ENCODE measurements around the gene KHDRBS1. TPM values are rescaled to one million over a fixed set of nuclear protein-coding genes. Genes with fewer than 3 reads are reported as not detected.
"Not testable (repeated sequence)": the region's sequence is repeated elsewhere in the genome, so short reads cannot be mapped to it uniquely, and the experiment has no call there.

KHDRBS1 gene
- total and polyA plus RNA-seq, 3 donors from 2014 or later, result 90.4 to 133 (median 95.0) TPM

GRCh38 chr1:32065613-32066488, 52.2 kb downstream of the KHDRBS1 start:
- intact Hi-C loops (cut with DNase I; ENCODE audit: low total_unique reads); DNase-seq; H3K4me1 ChIP-seq; H3K36me3 ChIP-seq (ENCODE audit: low read depth, missing control alignments); H3K27ac ChIP-seq; H3K9me3 ChIP-seq; H3K27me3 ChIP-seq; H3K4me3 ChIP-seq: not testable (repeated sequence)
- peak in 1 of 3 experiments; percentile 7 for TF ChIP-seq CTCF (IDR thresholded peaks at IDR 0.05)
- 73 to 74% methylated on average over 21 of the region's 21 CpGs for WGBS, 2 donors

GRCh38 chr1:32066489-32066873, 52.8 kb downstream of the KHDRBS1 start:
- DNase-seq, result peak; percentile 67
- 19 to 21% methylated on average over 4 of the region's 4 CpGs for WGBS, 2 donors
- H3K4me3 ChIP-seq, result no peak overlapping the region
- H3K27ac ChIP-seq, result no peak overlapping the region
- intact Hi-C loops (cut with DNase I; ENCODE audit: low total_unique reads), result no loop called here
- H3K4me1 ChIP-seq, result peaks cover 8% of the 10 kb centered on the region
- no peaks in the 10 kb centered on the region for H3K27me3 ChIP-seq
- no peaks in the 10 kb centered on the region for H3K36me3 ChIP-seq (ENCODE audit: low read depth, missing control alignments)
- TF ChIP-seq POLR2A (IDR thresholded peaks at IDR 0.05) (no peak), CTCF (IDR thresholded peaks at IDR 0.05) (no peak)
- no peaks in the 10 kb centered on the region for H3K9me3 ChIP-seq

DNA sequence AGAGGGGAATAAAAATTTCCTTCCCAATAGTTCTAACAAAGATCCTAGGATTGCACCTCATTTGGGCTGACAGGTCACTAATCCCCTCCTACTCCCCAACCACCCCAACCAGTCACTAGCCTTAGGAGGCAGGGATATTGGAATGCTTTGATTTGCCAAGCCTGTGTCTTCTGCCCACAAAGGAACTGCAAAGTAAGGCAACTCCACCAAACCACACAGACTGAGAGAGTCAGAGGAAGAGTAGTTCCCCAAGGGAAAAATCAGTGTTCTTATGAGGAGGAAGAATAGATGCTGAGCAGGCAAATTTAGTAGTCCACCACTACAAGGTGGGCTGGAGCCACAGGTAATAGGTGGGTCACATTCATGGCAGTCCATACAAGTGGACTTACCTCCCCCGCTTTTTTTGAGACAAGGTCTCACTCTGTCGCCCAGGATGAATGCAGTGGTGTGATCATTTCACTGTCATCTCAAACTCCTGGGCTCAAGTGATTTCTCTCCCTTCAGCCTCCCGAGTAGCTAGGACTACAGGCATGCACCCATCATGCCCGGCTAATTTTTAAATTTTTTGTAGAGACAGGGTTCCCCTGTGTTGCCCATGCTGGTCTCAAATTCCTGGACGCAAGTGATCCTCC, 55.4 kb downstream of the KHDRBS1 start:
- TF ChIP-seq CTCF (IDR thresholded peaks at IDR 0.05), result no peak
- TF ChIP-seq POLR2A (IDR thresholded peaks at IDR 0.05), result no peak
- Histone ChIP-seq H3K27me3 (no peaks in the 10 kb centered on the region), H3K4me1 (peaks cover 15% of the 10 kb centered on the region), H3K4me3 (no peak overlapping the region), H3K9me3 (no peaks in the 10 kb centered on the region), H3K36me3 (ENCODE audit: low read depth, missing control alignments) (no peaks in the 10 kb centered on the region), H3K27ac (no peak overlapping the region)
- 76 to 78% methylated on average over 5 of the region's 5 CpGs for WGBS, 2 donors
- DNase-seq, result no peak
- intact Hi-C loops (cut with DNase I; ENCODE audit: low total_unique reads), result no loop called here

DNA sequence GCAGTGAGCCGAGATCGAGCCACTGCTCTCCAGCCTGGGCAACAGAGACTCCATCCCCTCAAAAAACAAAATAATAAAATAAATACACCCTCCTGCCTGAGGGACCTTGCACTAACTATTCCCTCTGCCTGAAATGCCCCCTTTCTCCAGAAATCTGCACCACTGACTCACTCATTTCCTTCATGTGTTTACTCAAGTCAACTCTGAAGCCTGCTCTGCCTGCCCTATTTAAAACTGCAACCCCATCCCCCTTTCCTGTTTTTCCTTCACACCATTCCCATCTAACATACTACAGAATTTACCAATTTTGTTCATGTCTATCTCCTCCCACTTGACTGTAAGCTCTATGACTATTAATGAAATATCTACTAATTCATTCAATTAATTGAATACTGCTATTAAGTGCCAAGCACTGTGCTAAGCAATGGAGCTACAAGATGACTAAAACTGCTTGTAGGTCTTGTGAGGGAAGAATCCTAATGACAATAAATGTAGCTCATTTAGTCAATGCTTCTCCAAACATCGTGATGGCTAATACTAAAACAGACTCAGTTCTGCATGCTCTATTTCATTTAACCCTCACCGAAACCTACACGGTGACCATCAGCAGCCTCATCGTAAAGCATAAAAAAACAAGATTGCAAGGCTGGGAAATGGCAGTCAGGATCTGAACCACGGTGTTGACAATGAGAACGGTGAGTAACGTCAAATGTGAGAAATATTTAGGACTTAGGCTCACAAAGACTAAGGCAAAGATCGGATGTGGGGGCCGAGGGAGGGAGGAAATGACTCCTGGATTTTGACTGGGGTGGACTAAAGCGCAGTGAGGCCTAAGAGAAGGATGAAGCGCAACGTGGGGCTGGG, 58.3 kb downstream of the KHDRBS1 start:
- Histone ChIP-seq H3K9me3 (no peaks in the 10 kb centered on the region), H3K4me1 (peaks cover 11% of the 10 kb centered on the region), H3K36me3 (ENCODE audit: low read depth, missing control alignments) (no peaks in the 10 kb centered on the region), H3K27me3 (no peaks in the 10 kb centered on the region), H3K27ac (peak overlapping the region; percentile 94 to 95), H3K4me3 (peak overlapping the region; percentile 79 to 81)
- DNase-seq, result no peak
- WGBS, 2 donors, result 12 to 13% methylated on average over 14 of the region's 14 CpGs
- TF ChIP-seq POLR2A (IDR thresholded peaks at IDR 0.05) (no peak), CTCF (IDR thresholded peaks at IDR 0.05) (no peak)
- intact Hi-C loops (cut with DNase I; ENCODE audit: low total_unique reads), result no loop called here
